ENCODE results near the gene PUM2. TPM values are rescaled to one million over a fixed set of nuclear protein-coding genes. Genes with fewer than 3 reads are reported as not detected.

Gene PUM2

Small RNA genes lying within 50 kb of the gene (small RNA-seq; reads per million reads assigned to genes)
- gene RNU7-113P (ENCODE audit: insufficient read depth), result not detected

Measured in mesendoderm (in vitro differentiated cells).